WI38 (cell line): ENCODE measurements around the gene DHX57.

Source experiments
- H3K4me3 ChIP-seq: 2 replicates; pipeline ENCODE4 v1.5.1; 2011; ENCODE audit warnings: low read depth, mild to moderate bottlenecking, control low read depth, low read length
- CTCF ChIP-seq: IDR thresholded peaks from 2 replicates; pipeline ENCODE4 v1.5.1; 2012; ENCODE audit warnings: low read depth, mild to moderate bottlenecking, control low read depth, low read length

The DHX57 gene

GRCh38 chr2:38889045-38889444 is 13.3 kb upstream of the DHX57 start:
- no peak overlapping the region for H3K4me3 ChIP-seq
- no peak for TF ChIP-seq CTCF

- TF ChIP-seq CTCF: no peak
- H3K4me3 ChIP-seq: no peak overlapping the region
These were observed 12.3 kb upstream of the DHX57 start for GRCh38 chr2:38887902-38888554.

GRCh38 chr2:38887347-38887746 is 11.6 kb upstream of the DHX57 start:
- no peak for TF ChIP-seq CTCF
- no peak overlapping the region for H3K4me3 ChIP-seq

GRCh38 chr2:38886063-38886462 is 10.3 kb upstream of the DHX57 start:
- TF ChIP-seq CTCF: no peak
- no peak overlapping the region for H3K4me3 ChIP-seq

GRCh38 chr2:38876407-38876806 is 673 bp upstream of the DHX57 start:
- no peak for TF ChIP-seq CTCF
- H3K4me3 ChIP-seq: peak overlapping the region; percentile 77

GRCh38 chr2:38875227-38875575 is 533 bp downstream of the DHX57 start:
- peak overlapping the region; percentile 77 for H3K4me3 ChIP-seq
- TF ChIP-seq CTCF: no peak

GRCh38 chr2:38873763-38874162 is 2.0 kb downstream of the DHX57 start:
- H3K4me3 ChIP-seq: no peak overlapping the region
- TF ChIP-seq CTCF: no peak
